AML-193 (cell line): ENCODE data around the gene CHAT.
"Not testable (repeated sequence)": the region's sequence is repeated elsewhere in the genome, so short reads cannot be mapped to it uniquely, and the experiment has no call there.

Experiments
- DNase-seq, 2 experiments: peaks; one replicate each; lab custom pipeline; 2025; lab: John Stamatoyannopoulos, UW

CHAT gene

GRCh38 chr10:49653273-49653929 lies 39.6 kb downstream of the CHAT start:
- no peak for DNase-seq

GRCh38 chr10:49654036-49654693 lies 40.3 kb downstream of the CHAT start:
- no peak for DNase-seq

- peak in 1 of 2 experiments; percentile 0 for DNase-seq
Measured at GRCh38 chr10:49655099-49655498, 41.3 kb downstream of the CHAT start.

GRCh38 chr10:49656845-49657493 lies 43.1 kb downstream of the CHAT start:
- DNase-seq, result no peak

- no peak for DNase-seq
Measured at GRCh38 chr10:49657606-49658005, 43.8 kb downstream of the CHAT start.

GRCh38 chr10:49661140-49661856 lies 47.5 kb downstream of the CHAT start:
- DNase-seq, result no peak

GRCh38 chr10:49662169-49662830 lies 48.5 kb downstream of the CHAT start:
- no peak for DNase-seq

- no peak for DNase-seq
Measured at GRCh38 chr10:49663596-49663995, 49.8 kb downstream of the CHAT start.

- no peak for DNase-seq
Measured at GRCh38 chr10:49664006-49664841, 50.4 kb downstream of the CHAT start.

- no peak for DNase-seq
Measured at GRCh38 chr10:49664842-49665355, 51.1 kb downstream of the CHAT start.

- DNase-seq, result no peak
Measured at GRCh38 chr10:49666054-49666615, 52.3 kb downstream of the CHAT start.

- no peak for DNase-seq
Measured at GRCh38 chr10:49666685-49667084, 52.8 kb downstream of the CHAT start.

GRCh38 chr10:49667991-49668390 lies 54.2 kb downstream of the CHAT start:
- no peak for DNase-seq

- DNase-seq, result no peak
Measured at GRCh38 chr10:49668684-49669083, 54.8 kb downstream of the CHAT start.

- no peak for DNase-seq
Measured at GRCh38 chr10:49678827-49679479, 65.1 kb downstream of the CHAT start.

- DNase-seq, result no peak
Measured at GRCh38 chr10:49679480-49679893, 65.7 kb downstream of the CHAT start, which contains the start of gene C10orf53. Gene C10orf53 (plus strand): TSS chr10:49679651. CDS start chr10:49679698, 47 bp downstream.

- not testable (repeated sequence) for DNase-seq
Measured at GRCh38 chr10:49682449-49682848, 68.6 kb downstream of the CHAT start.

- no peak for DNase-seq
Measured at GRCh38 chr10:49682879-49683278, 69.0 kb downstream of the CHAT start.

- no peak for DNase-seq
Measured at GRCh38 chr10:49686651-49687050, 72.8 kb downstream of the CHAT start.
